ENCODE results near the gene VSX2. TPM values are rescaled to one million over a fixed set of nuclear protein-coding genes. Genes with fewer than 3 reads are reported as not detected.
"Not testable (repeated sequence)": the region's sequence is repeated elsewhere in the genome, so short reads cannot be mapped to it uniquely, and the experiment has no call there.

The VSX2 gene
- total RNA-seq, 1 donor from 2014 or later: not detected

DNA sequence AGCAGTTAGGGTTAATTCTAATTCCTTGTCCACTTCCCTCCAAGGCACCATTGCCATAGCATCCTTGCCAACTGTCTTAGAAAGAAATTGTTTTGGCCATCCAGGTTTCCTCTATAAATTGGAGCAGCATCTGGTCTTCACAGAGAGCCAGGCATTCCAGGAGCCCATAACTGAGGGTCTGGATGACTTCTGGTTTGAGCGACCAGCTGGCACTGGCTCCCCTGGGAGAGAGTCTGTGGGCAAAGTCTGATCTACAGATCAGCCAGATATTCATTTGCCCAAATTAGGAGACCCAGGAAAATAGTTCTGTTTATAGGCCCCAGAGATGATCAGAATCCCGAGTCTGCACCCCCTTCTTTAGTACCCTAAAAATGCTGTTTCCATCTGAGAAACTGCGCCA is 16.0 kb downstream of the VSX2 start:
- no peak for DNase-seq
- no peak for ATAC-seq
- intact Hi-C loops (cut with micrococcal nuclease): no loop called here

DNA sequence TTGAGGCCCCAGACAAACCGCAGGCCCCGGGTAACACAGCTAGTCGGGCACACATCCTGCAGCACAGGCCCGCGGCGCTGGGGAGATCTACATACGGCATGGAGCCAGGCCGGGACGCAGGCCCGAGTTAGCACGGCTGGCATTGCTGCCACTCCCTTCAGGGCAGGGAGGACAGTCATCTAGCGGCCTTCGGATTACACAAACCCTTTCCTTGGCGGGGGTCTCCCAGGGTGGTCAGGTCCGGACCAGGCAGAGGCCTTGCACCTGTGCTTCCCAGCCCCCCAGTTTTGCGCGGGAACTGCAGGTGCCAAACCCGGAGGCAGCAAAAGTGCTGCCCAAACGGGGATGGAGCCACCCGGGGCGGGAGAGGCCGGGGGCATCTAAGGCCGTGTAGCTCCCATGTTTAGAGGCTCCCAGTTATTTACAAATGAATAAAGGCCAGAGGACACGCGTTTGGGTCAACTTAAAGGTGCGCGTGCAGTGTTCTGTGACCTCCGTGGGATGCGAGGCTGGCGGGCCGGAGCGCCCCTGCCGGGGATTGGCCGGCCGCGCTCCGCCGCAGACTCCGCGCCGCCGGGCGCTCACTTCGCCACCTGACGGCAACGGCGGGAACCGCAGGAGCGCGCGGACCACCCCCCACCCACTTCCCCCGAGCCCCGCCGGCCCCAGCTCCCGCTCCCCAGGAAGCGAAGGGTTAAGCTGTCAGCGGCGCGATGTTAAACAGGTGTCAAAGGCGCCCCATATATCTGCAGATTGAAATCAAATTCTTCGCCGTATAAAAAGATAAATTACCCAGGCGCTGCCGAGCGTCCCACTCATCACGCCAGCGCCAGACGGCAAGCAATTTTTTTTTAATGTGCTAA is 18.1 kb downstream of the VSX2 start:
- peak; percentile 67 for DNase-seq
- ATAC-seq: peak; percentile 91
- intact Hi-C loops (cut with micrococcal nuclease): no loop called here

DNA sequence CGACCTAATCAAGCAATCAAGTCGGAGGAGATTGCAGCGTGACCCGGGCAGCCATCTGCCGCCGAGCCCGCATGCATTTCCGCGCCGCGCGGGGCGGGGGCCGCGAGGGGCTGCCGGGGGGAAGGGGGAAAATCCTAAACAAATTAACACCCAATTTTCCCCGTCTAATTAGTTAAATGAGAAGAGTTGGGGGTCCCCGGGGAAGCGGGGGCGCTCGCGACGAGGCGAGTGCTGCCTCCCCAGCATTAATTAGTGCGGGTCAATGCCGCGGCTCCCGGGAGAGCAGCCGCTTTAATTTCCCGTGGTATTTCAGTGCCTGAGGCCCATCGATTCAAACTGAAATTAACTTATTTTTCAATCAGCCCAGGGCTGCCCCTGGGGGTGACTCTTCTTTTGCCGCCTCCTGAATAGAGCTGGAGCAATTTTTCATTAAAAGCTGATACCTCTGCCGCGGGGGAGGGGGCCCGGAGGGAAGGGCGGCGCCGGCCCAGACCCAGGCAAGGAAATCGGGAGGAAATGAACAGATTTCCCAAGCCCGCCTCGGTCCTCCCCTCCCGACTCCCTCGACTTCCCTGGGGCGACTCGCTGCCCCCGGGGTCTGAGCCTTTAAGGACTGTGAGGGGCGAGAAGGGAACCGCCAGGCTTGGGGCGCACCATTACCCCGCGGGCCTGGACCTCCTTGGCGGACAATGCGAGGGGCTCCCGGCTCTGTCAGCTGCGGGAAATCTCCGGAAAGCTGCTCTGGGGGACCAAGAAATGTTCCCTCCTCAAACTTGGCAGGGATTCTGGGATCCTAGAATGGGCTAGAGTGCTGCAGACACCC is 18.9 kb downstream of the VSX2 start:
- DNase-seq (peak; percentile 32), ATAC-seq (peak; percentile 13)
- intact Hi-C loops (cut with micrococcal nuclease): no loop called here

DNA sequence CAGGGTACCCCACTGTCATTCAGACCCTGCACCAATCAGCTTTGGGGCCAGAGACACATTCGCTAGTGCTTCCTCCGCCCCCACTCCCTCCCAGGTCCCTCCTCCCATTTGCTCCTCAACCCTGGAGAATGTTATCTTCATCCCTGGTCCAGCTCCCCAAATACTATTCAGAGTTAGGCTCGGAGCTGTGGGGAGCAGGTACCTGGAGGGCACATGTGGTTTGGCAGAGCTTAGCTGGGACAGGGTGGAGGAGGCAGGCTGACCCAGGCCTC is 19.5 kb downstream of the VSX2 start:
- ATAC-seq (no peak), DNase-seq (peak; percentile 15)
- intact Hi-C loops (cut with micrococcal nuclease): no loop called here

DNA sequence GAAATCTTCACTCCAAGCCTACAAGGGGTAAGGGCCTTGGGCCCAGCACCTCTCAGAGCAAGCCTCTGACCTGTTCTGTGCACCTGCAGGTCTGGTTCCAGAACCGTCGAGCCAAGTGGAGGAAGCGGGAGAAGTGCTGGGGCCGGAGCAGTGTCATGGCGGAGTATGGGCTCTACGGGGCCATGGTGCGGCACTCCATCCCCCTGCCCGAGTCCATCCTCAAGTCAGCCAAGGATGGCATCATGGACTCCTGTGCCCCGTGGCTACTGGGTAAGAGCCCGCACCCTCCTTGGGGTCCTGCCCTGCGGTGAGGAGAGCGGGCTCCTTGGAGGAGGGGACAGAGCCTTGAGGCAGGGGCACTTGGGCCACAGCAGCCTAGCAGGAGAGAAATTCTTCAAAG is 20.3 kb downstream of the VSX2 start:
- DNase-seq (peak; percentile 17), ATAC-seq (no peak)
- intact Hi-C loops (cut with micrococcal nuclease): no loop called here

DNA sequence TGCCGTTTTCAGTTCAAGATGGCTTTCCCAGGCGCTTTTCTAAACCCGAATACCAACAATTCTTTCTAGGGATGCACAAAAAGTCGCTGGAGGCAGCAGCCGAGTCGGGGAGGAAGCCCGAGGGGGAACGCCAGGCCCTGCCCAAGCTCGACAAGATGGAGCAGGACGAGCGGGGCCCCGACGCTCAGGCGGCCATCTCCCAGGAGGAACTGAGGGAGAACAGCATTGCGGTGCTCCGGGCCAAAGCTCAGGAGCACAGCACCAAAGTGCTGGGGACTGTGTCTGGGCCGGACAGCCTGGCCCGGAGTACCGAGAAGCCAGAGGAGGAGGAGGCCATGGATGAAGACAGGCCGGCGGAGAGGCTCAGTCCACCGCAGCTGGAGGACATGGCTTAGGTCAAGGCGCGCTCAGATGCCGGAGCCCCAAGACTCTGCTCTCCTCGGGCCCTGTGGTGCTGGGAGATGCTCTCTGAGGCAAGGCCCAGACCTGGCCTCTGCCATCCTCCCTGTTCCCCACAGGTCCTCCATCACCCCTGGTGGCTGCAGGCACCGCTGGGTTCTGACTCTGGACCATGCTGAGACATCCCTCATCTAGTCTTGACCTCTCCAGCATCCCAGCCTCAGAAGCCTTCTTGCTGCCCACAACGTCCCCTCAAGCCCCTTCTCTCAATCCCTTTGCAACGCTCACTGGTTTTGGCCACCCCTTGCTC is 21.4 kb downstream of the VSX2 start:
- intact Hi-C loops (cut with micrococcal nuclease): no loop called here

DNA sequence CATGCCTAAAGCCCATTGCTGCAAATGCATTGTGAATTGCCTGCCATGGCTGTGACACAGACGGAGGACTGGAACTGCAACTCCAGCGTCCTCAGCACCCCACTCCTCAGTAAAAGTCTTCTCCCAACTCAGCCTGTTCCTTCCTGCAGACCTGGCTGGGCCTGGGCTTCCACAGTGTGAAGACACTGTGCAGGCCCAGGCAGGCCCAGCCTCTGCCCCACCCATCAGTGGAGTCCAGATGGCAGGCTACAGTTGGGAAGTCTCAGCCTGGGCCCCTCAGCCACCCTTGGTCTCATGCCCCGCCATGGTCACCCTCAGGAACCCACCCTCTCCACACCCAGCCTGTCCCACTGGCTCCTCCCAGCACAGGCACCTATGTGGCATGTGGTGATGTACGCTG is 22.0 kb downstream of the VSX2 start:
- DNase-seq: peak; percentile 14
- intact Hi-C loops (cut with micrococcal nuclease): no loop called here
- ATAC-seq: no peak

More for the DNA sequence above, 21.4 kb downstream of the VSX2 start:
- DNase-seq (peak; percentile 13), ATAC-seq (no peak)

DNA sequence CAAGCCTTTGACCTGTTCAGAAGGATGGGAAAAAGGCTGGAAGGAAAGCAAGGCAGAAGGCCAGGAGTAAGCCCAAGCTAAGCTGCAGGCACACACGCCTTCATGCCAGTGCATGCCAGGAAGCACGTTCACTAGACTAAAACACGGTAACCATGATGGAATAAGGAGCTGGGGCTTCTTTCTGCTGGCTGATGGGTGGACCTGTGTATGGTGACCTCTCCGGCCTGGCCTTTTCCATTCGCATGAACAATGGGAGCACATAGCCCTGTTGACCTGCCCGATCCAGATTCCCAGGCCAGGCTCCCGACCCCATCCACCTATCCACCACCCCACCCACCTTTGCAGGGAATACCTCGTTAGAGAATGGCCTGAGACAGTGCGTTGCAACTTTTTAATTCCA is 22.8 kb downstream of the VSX2 start:
- no peak for ATAC-seq
- DNase-seq: peak; percentile 0
- intact Hi-C loops (cut with micrococcal nuclease): no loop called here

DNA sequence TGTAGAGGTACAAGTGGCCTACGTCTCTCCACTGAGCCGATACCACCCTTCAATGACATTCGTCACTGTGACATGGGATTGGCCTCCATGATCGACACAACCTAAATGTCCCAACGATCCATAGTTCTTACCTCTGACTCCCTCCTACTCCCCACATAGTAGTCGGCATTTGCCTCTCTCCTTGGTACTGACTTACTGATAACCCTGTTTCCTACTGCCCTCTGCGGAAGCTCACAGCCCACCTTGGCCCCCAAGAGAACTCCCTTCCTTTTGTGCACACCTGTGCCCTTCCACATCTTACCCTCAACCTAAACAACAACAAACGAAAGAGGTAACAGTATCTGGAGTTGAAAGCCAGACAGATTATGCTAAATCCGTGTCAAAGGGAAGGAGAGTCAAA is 23.9 kb downstream of the VSX2 start:
- intact Hi-C loops (cut with micrococcal nuclease): no loop called here
- DNase-seq: no peak
- ATAC-seq: no peak

DNA sequence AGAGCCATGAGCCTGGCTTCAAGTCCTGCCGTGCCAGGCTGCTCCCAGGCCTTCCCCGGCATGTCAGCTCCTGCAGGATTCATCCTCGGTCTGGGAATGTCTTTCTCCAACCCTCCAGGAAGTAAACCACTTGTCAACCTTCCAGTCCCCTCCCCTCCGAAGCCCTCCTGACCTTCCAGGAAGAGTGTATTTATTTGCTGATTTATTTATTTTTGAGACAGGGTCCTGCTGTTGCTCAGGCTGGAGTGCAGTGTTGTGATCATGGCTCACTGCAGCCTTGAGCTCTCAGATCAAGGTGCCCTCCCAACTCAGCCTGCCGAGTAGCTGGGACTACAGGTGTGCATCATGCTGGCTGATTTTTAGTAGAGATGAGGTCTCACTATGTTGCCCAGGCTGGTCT is 24.7 kb downstream of the VSX2 start:
- intact Hi-C loops (cut with micrococcal nuclease): no loop called here
- ATAC-seq: no peak
- DNase-seq: peak; percentile 1

DNA sequence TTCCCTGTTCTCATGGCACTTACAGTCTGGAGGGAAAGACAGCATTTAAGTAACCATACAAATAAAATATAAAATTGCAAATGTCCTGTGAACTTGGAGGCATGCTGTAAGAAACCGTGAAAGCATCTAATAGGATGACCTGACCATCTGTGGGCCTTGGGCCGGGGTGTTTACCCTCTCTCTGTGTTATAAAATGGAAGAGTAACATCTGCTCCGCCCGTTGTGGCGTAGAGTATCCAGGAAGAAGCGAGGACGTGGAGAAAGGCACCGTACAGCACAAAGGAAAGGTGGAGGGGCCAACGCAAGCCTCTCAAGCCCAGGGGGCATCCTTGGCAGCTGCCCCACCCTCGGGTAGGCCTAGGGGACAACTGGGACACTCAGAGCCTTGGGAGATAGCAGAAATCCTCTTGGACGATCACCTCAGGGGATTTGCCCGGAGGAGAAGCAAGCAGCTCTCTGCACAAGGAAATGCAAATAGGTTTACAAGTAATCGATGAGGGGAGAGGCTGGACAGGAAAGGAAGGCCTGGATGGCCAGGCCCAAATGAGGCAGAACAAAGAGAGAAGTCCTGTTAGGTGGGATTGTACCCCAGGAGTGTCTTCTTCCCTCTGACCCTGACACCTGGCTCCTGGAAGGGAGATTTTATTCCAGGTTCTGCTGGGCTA is 26.2 kb downstream of the VSX2 start:
- intact Hi-C loops (cut with micrococcal nuclease): no loop called here
- DNase-seq (peak; percentile 11), ATAC-seq (no peak)

DNA sequence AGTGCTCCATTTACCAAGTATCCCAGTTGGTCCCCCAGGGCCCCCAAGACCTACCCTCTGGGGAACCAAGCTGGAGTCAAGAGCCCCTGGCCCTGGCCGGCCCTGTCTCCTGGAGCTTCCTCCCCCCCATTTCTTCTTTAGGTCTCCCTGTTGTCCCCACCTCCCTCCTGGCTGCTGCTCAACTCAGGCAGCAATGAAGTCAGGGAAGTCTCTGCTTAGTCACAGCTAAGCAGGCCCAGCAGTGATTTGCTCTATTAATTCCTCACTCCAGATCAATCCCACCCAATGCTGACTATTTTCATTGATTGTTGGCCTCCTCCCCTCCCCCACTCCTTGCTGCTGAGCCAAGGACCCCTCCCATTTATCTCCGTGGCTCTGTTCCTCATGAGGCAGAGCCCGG is 28.3 kb downstream of the VSX2 start:
- peak; percentile 12 for DNase-seq
- intact Hi-C loops (cut with micrococcal nuclease): no loop called here
- no peak for ATAC-seq

DNA sequence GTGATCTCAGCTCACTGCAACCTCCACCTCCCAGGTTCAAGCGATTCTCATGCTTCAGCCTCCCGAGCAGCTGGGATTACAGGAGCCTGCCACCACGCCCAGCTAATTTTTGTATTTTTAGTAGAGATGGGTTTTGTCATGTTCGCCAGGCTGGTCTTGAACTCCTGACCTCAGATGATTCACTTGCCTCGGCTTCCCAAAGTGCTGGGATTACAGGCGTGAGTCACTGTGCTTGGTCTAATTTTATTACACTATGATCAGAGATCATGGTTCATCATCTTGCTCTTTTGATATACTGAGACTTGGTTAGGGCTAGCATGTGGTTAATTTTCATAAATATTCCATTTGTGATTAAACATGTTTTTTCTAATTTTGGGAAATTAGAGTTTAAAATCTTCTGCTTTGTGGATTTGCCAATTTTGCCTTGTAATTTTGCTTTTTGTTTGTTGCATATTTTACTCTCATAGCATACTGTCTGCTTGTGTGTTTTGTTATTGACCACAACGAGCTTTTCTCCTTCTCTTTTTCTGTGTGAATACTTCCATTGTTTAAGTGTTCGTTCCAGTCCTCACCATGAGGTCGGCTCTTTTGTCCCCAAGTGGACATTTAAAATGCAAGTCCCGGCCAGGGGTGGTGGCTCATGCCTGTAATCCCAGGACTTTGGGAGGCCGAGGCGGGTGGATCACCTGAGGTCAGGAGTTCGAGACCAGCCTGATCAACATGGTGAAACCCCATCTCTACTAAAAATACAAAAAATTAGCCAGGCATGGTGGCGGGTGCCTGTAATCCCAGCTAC is 31.3 kb downstream of the VSX2 start:
- intact Hi-C loops (cut with micrococcal nuclease); ATAC-seq; DNase-seq: not testable (repeated sequence)

DNA sequence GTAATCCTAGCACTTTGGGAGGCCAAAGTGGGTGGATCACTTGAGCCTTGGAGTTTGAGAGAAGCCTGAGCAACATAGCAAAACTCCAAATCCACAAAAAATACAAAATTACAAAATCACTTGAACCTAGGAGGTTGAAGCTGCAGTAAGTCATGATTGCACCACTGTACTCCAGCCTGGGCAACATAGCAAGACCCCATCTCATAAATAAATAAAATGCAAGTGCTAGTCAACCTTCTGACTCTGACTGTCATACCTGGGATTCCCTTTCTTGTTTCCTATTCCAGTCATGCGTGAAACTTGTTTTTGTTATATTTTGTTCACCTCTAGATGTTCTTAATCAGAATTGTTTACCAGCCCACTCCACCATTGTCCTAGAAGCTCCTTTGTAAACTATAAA is 32.1 kb downstream of the VSX2 start:
- no peak for DNase-seq
- intact Hi-C loops (cut with micrococcal nuclease): no loop called here
- ATAC-seq: no peak

DNA sequence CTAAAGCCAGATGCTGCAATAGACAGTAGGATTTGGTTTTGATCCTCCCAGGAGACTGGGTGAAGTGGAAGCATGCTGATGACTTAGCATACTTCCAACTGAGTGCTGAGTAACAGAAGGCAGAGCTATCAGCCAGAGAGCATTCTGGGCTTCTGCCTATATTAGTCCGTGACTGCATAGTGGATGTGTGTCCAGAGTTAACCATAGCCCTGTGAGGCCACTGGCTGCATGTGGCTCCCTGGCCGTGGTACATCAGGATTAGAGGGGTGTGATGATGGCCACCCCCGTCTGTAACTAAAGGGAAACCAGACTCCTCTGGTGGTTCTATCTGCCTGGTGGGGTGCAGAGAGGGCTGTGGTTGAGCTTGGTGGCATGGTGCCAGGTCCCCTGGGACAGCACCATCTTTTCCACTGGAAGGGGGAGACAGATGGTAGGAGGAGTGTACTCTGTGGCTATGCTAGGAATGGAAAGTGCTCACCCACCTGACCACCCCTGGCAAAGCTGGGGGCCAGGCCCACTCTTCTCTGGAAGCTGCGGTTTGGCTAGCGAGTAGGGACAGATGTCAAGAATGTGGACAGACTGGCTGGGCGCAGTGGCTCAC is 36.1 kb downstream of the VSX2 start:
- intact Hi-C loops (cut with micrococcal nuclease): no loop called here
- ATAC-seq (peak; percentile 93), DNase-seq (peak; percentile 25)

DNA sequence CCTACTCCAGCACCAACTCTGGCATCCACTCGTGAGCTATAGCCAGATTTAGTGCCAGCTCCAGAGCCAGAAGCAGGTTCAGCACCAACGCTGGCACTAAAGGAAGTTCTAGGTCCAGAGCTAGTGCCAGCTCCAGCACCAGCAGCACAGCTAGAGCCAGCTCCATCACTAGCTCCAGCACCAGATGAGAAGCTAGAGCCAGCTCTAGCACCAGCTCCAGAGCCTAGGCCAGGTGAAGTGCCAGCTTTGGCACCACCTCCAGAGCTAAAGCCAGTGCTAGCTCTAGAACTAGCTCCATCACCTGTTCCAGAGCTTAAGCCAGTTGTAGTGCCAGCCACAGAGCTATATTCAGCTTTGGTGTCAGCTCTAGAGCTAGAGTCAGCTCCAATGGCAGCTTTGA is 38.8 kb downstream of the VSX2 start:
- ATAC-seq: no peak

DNA sequence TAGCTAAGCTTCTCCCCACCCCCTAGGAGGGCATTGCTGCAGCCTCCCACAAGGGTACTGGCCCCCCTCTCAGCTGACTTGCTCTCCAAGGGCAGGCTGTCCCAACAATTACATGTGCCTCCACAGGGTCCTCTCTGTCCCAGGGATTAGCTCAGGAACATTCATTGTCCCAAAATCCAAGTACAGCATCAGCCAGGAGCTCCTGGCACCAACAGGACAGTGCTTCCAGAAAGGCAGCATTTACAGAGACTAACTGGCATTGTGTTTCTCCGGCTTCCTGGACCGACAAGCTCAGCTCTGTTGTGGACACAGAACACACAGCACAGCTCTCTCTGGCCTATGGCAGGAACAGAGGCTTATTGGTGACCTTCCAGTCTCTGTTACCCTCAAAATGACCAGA is 41.8 kb downstream of the VSX2 start:
- intact Hi-C loops (cut with micrococcal nuclease): no loop called here
- DNase-seq: no peak

More for the DNA sequence above, 38.8 kb downstream of the VSX2 start:
- no peak for DNase-seq
- intact Hi-C loops (cut with micrococcal nuclease): no loop called here

DNA sequence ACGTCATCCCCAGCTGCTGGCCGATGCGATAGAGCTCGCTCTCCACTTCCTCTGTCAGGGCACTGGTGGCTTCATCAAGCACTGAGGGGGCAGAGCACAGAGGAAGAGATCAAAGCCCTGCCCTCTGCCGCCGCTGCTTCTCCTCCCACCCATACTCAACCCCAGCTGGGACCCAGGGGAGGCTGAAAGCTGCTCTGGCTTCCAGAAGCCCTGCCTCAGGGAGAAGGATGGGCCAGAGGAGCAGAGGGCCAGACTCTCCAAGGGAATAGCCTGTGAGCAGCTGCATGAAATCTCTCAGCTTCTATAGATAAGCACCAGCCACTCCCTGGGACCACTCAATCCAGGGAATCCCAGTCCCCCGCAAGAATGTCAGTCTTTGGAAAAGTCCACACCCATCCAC is 47.5 kb downstream of the VSX2 start:
- ATAC-seq (no peak), DNase-seq (no peak)
- intact Hi-C loops (cut with micrococcal nuclease): no loop called here

More for the DNA sequence above, 41.8 kb downstream of the VSX2 start:
- ATAC-seq: no peak

All from left ventricle myocardium superior (tissue), 1 donor.